ENCODE data around the gene RAD51B.

The RAD51B gene

GRCh38 chr14:68655021-68655831 is 835.6 kb downstream of the RAD51B start:
- no peak for DNase-seq (ENCODE audit: low spot score)
- no peak for TF ChIP-seq CTCF (IDR thresholded peaks at IDR 0.05; ENCODE audit: extremely low read depth, missing control alignments)

GRCh38 chr14:68655911-68656316 is 836.3 kb downstream of the RAD51B start:
- DNase-seq (ENCODE audit: low spot score) = no peak

GRCh38 chr14:68656452-68656851 is 836.9 kb downstream of the RAD51B start:
- no peak for DNase-seq (ENCODE audit: low spot score)
- no peak for TF ChIP-seq CTCF (IDR thresholded peaks at IDR 0.05; ENCODE audit: extremely low read depth, missing control alignments)

More at GRCh38 chr14:68655911-68656316, 836.3 kb downstream of the RAD51B start:
- no peak for TF ChIP-seq CTCF (IDR thresholded peaks at IDR 0.05; ENCODE audit: extremely low read depth, missing control alignments)

- TF ChIP-seq CTCF (IDR thresholded peaks at IDR 0.05; ENCODE audit: extremely low read depth, missing control alignments) = no peak
Observed at GRCh38 chr14:68657300-68658028, 837.9 kb downstream of the RAD51B start.

GRCh38 chr14:68658029-68658509 is 838.5 kb downstream of the RAD51B start:
- no peak for DNase-seq (ENCODE audit: low spot score)
- TF ChIP-seq CTCF (IDR thresholded peaks at IDR 0.05; ENCODE audit: extremely low read depth, missing control alignments) = no peak

More at GRCh38 chr14:68657300-68658028, 837.9 kb downstream of the RAD51B start:
- no peak for DNase-seq (ENCODE audit: low spot score)

- DNase-seq (ENCODE audit: low spot score) = no peak
- no peak for TF ChIP-seq CTCF (IDR thresholded peaks at IDR 0.05; ENCODE audit: extremely low read depth, missing control alignments)
Observed at GRCh38 chr14:68658943-68659931, 839.7 kb downstream of the RAD51B start.

Measured in GM20000 (cell line).